ENCODE results near the gene BCKDK. TPM values are rescaled to one million over a fixed set of nuclear protein-coding genes. Genes with fewer than 3 reads are reported as not detected.

Gene BCKDK
- total and polyA plus RNA-seq, 2 of the 13 experiments (the other 11 are each of a cell fraction or from before 2014, with no cell fraction given): 24.9 to 42.6 TPM

DNA sequence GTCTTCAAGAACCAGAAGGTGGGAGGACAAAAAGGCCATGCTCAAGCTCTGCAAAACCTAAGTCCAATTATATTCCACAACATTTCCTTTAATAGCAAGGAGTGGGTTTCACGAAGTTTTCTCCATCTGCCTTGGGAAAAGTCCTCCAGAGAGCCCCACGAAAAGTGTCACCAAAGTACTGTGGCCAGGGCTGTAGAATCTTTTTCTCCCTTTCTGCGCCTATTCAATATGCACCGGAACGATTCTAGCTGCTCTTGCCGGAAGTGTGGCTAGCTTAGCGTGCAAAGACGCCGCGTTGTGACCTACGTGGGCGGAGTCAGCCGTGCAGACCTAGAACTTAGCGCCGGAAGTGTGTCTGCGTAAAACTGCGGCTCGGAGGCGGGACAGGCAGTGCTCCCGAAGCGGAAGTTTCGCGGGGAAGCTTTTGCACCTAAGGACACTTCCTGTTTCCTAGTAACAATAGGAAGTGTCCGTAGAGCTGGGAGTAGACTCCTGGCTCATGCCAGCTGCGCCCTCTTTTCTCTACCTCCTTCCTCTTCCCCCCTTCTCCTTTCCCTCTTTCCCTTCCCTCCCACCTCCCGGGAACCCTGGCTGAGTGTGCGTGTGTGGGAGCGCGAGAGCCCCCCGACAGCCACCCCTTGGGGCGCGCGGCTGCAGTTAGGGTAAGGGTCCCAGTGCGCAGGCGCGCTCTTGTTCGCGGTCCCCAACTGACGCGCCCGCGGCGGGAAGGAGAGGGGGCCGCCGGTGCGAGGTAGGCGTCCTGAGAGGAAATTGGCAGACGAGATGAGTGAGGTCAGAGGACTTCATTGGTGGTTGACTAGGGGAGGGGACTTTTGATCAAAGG is 34.0 kb upstream of the BCKDK start, which contains the start of the genes ZNF646 and ZNF668 (continued):
- TF ChIP-seq BCLAF1 (IDR thresholded peaks at IDR 0.05): no peak
- no peak for TF ChIP-seq IRF1 (CRISPR knock-in tag; IDR thresholded peaks at IDR 0.05; ENCODE audit: low read depth)
- no peak for TF ChIP-seq NR2F1 (CRISPR knock-in tag; IDR thresholded peaks at IDR 0.05)
- no peak for TF ChIP-seq PHB2 (IDR thresholded peaks at IDR 0.05; ENCODE audit: partially characterized antibody)
- no peak for TF ChIP-seq ATM (IDR thresholded peaks at IDR 0.05; ENCODE audit: borderline replicate concordance)
- peak; percentile 99 for TF ChIP-seq KAT8 (CRISPR knock-in tag; IDR thresholded peaks at IDR 0.05)
- TF ChIP-seq ZNF230 (CRISPR knock-in tag; IDR thresholded peaks at IDR 0.05): peak; percentile 89
- TF ChIP-seq ZFP36L1 (CRISPR knock-in tag; IDR thresholded peaks at IDR 0.05): no peak
- peak; percentile 51; the same call in 1 of the 2 replicates for TF ChIP-seq ZNF773 (CRISPR knock-in tag; IDR thresholded peaks at IDR 0.05; ENCODE audit: borderline replicate concordance)
- TF ChIP-seq E2F5 (CRISPR knock-in tag; conservative IDR thresholded peaks at IDR 0.05): no peak; the same call in 1 of the 2 replicates
- TF ChIP-seq, protein P1, sequence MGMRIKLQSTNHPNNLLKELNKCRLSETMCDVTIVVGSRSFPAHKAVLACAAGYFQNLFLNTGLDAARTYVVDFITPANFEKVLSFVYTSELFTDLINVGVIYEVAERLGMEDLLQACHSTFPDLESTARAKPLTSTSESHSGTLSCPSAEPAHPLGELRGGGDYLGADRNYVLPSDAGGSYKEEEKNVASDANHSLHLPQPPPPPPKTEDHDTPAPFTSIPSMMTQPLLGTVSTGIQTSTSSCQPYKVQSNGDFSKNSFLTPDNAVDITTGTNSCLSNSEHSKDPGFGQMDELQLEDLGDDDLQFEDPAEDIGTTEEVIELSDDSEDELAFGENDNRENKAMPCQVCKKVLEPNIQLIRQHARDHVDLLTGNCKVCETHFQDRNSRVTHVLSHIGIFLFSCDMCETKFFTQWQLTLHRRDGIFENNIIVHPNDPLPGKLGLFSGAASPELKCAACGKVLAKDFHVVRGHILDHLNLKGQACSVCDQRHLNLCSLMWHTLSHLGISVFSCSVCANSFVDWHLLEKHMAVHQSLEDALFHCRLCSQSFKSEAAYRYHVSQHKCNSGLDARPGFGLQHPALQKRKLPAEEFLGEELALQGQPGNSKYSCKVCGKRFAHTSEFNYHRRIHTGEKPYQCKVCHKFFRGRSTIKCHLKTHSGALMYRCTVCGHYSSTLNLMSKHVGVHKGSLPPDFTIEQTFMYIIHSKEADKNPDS (CRISPR knock-in tag; IDR thresholded peaks at IDR 0.05): 0 out of 2 replicates have a peak, but pooled peaks have one; percentile 41
- TF ChIP-seq ZFP37 (CRISPR knock-in tag; IDR thresholded peaks at IDR 0.05; ENCODE audit: borderline replicate concordance): peak; percentile 65; the same call in 1 of the 2 replicates
- TF ChIP-seq ARID2 (CRISPR knock-in tag; IDR thresholded peaks at IDR 0.05; ENCODE audit: borderline replicate concordance): peak; percentile 91
- TF ChIP-seq ARID5B (CRISPR knock-in tag; IDR thresholded peaks at IDR 0.05): peak; percentile 47
- 0 out of 2 replicates have a peak, but pooled peaks have one; percentile 22 for TF ChIP-seq TERF1 (CRISPR knock-in tag; IDR thresholded peaks at IDR 0.05)
- peak; percentile 54; the same call in 1 of the 2 replicates for TF ChIP-seq NFYB (CRISPR knock-in tag; IDR thresholded peaks at IDR 0.05)
